22Rv1 (cell line): Measurements from ENCODE around the gene DEAF1.

Source experiments
- CTCF ChIP-seq: fragments of 450-650 bp; IDR thresholded peaks from 2 replicates; pipeline ENCODE4 v1.5.1; 2017; ENCODE audit warnings: mild to moderate bottlenecking
- ZFX ChIP-seq: fragments of 450-650 bp; IDR thresholded peaks from 2 replicates; pipeline ENCODE4 v1.6.1; 2017; ENCODE audit warnings: antibody characterized with exemption, borderline replicate concordance

GRCh38 chr11:687751-688150 is 7.3 kb downstream of the DEAF1 start:
- TF ChIP-seq CTCF (no peak), ZFX (no peak)
